Limb (tissue), 2 donors: ENCODE measurements around the gene HOXB9.
A peak's percentile ranks its signal among the peaks of the same experiment; 100 is the strongest.

Experiments
- DNase-seq, 2 donors: peaks; one replicate each; pipeline ENCODE4 v3.0.0-alpha.2; 2016; ENCODE audit errors: extremely low spot score in 2 of 2

The HOXB9 gene

GRCh38 chr17:48626245-48627117 lies at the start of gene HOXB9:
Gene HOXB9, minus strand, starts transcription at chr17:48626358. Its CDS starts 89 bp downstream, at chr17:48626269.
- peak in 1 of 2 donors; percentile 84 for DNase-seq

- no peak for DNase-seq
Observed at GRCh38 chr17:48672340-48672739, 46.2 kb upstream of the HOXB9 start.

- DNase-seq, result peak; percentile 77 to 90
Observed at GRCh38 chr17:48671697-48672171, 45.6 kb upstream of the HOXB9 start.

GRCh38 chr17:48663134-48663924 lies 37.2 kb upstream of the HOXB9 start:
- no peak for DNase-seq

- DNase-seq, result no peak
Observed at GRCh38 chr17:48655913-48656312, 29.8 kb upstream of the HOXB9 start.

GRCh38 chr17:48649741-48650140 lies 23.6 kb upstream of the HOXB9 start:
- DNase-seq, result no peak

GRCh38 chr17:48647963-48648245 lies 21.7 kb upstream of the HOXB9 start:
- DNase-seq, result no peak

- peak in 1 of 2 donors; percentile 53 for DNase-seq
Observed at GRCh38 chr17:48647103-48647962, 21.2 kb upstream of the HOXB9 start.

- no peak for DNase-seq
Observed at GRCh38 chr17:48646183-48647102, 20.3 kb upstream of the HOXB9 start.

GRCh38 chr17:48645639-48646182 lies 19.6 kb upstream of the HOXB9 start:
- no peak for DNase-seq

- no peak for DNase-seq
Observed at GRCh38 chr17:48644910-48645557, 18.9 kb upstream of the HOXB9 start.

- no peak for DNase-seq
Observed at GRCh38 chr17:48644159-48644558, 18.0 kb upstream of the HOXB9 start.

- DNase-seq, result no peak
Observed at GRCh38 chr17:48643697-48644012, 17.5 kb upstream of the HOXB9 start.

- no peak for DNase-seq
Observed at GRCh38 chr17:48642843-48643696, 16.9 kb upstream of the HOXB9 start.

- no peak for DNase-seq
Observed at GRCh38 chr17:48642059-48642842, 16.1 kb upstream of the HOXB9 start.

- DNase-seq, result no peak
Observed at GRCh38 chr17:48641541-48642058, 15.4 kb upstream of the HOXB9 start.

- no peak for DNase-seq
Observed at GRCh38 chr17:48640858-48641180, 14.7 kb upstream of the HOXB9 start.
